Small intestine (tissue), 7 donors: ENCODE measurements around the gene CLMN. TPM values are rescaled to one million over a fixed set of nuclear protein-coding genes. Genes with fewer than 3 reads are reported as not detected.

Source experiments
- DNase-seq, 2 donors: peaks; one replicate each; pipeline versions ENCODE4 v3.0.0 to v3.0.0-alpha.2; 2013
- FAIRE-seq: peaks from 2 replicates; lab custom pipeline; 2012; peaks lifted over from hg19 to GRCh38; lab: Jason Lieb, UNC
- H3K27ac ChIP-seq, 3 donors: one replicate each; pipeline ENCODE4 v1.5.1; 2013; ENCODE audit warnings: low read length in 2 of 3, mild to moderate bottlenecking in 2 of 3, control low read depth in 1 of 3, inconsistent platforms in 1 of 3, low read depth in 1 of 3, moderate library complexity in 1 of 3
- H3K27me3 ChIP-seq, 3 donors: one replicate each; pipeline ENCODE4 v1.6.1; 2013; ENCODE audit warnings: low read length in 3 of 3, inconsistent platforms in 1 of 3; ENCODE audit not compliant: control insufficient read depth in 3 of 3, insufficient read depth in 3 of 3
- H3K36me3 ChIP-seq, 3 donors: one replicate each; pipeline ENCODE4 v1.6.1; 2013; ENCODE audit warnings: low read length in 3 of 3, inconsistent platforms in 1 of 3, low read depth in 1 of 3, mild to moderate bottlenecking in 1 of 3, moderate library complexity in 1 of 3; ENCODE audit not compliant: control insufficient read depth in 3 of 3, insufficient read depth in 2 of 3
- H3K4me1 ChIP-seq, 3 donors: one replicate each; pipeline ENCODE4 v1.6.1; 2013; ENCODE audit warnings: low read length in 2 of 3, inconsistent platforms in 1 of 3, low read depth in 1 of 3, mild to moderate bottlenecking in 1 of 3, moderate library complexity in 1 of 3; ENCODE audit not compliant: control insufficient read depth in 3 of 3, insufficient read depth in 2 of 3
- H3K4me3 ChIP-seq, 3 donors: one replicate each; pipeline ENCODE4 v1.5.1; 2013; ENCODE audit warnings: low read length in 3 of 3, control low read depth in 1 of 3, inconsistent platforms in 1 of 3, low read depth in 1 of 3, mild to moderate bottlenecking in 1 of 3, moderate library complexity in 1 of 3
- H3K9me3 ChIP-seq, 2 donors: one replicate each; pipeline ENCODE4 v1.6.1; 2013; ENCODE audit warnings: low read depth in 1 of 2, low read length in 1 of 2; ENCODE audit not compliant: control insufficient read depth in 2 of 2, insufficient read depth in 1 of 2
- WGBS, 3 donors: extraction: QIAGEN DNeasy Blood & Tissue Kit; methylation state at CpG; one replicate each; pipeline ENCODE4 v1.1.7; 2013; 5-methylcytosine and 5-hydroxymethylcytosine counted together
- polyA plus RNA-seq, 4 donors: library from polyadenylated mRNA; stranded (reverse) in 3 of 4; unstranded in 1 of 4; fragments of 200-250 nt in 3 of 4; fragments of 120-200 nt in 1 of 4; gene quantifications; one replicate each; pipeline versions ENCODE4 v1.2.1 to v1.2.3, GENCODE V29; 2013
- donor health status: healthy with polysubstance abuse.
- donor health status: control.
- donor health status: control.
- donor health status: Bipolar disorder and iron deficiency.
- donor health status: healthy.

The CLMN gene
- polyA plus RNA-seq, 4 donors = 2.9 to 25.0 (median 5.7) TPM

DNA sequence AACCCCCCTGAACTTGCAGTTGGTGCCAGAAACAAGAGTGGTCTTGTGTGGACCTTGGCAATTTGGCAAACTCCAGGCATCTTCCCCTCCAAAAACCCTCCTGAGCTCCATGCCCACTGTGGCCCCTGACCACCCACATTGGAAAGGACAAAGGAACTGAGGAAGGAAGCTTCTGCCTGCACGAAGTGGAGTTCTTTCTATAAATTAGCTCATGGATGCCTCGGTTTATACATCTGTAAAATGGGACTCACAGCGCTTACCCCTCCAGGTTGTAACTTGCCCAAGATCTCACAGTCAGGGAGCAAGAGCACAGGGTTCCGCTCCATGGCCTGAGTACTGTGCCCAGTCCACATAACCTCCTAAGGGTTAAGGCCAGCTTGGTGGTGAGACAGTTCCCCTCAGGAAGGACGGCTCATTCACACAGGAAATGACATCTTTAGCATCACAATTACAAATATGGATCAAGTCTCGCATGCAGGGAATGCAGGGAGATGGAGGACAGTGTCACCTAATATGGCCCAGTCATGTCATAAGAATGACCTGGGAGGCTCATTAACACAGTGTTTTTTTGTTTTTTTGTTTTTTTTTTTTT lies 66.6 kb downstream of the CLMN start:
- Histone ChIP-seq H3K9me3 (no peaks in the 10 kb centered on the region), H3K4me3 (no peak overlapping the region), H3K36me3 (no peaks in the 10 kb centered on the region), H3K27me3 (no peaks in the 10 kb centered on the region), H3K4me1 (peaks cover 3 to 57% (median 6%) of the 10 kb centered on the region in 3 donors), H3K27ac (no peak overlapping the region)
- FAIRE-seq (no peak), DNase-seq (no peak)
- 82 to 93% (median 83%) methylated on average over 6 of the region's 6 CpGs for WGBS, 3 donors

DNA sequence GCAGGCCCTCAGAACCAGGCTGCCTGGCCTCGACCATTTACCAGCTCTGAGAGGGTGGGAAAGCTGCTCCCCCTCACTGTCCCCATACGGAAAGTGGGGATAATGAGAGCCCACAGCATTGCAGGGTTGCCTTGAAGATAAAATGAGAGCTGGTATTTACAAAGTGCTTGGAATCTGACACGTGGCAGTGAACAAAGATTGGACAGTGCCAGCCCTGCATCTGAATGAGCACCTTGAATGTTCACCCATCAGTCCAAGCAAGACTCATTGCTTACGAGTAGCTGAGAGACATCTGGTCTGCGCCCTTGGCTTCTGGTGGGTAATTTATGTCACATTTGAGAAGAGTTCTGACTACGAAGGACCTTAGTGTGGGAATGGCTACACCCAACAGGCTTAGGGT lies 67.5 kb downstream of the CLMN start:
- H3K27ac ChIP-seq = no peak overlapping the region
- H3K4me3 ChIP-seq = no peak overlapping the region
- H3K9me3 ChIP-seq = no peaks in the 10 kb centered on the region
- H3K4me1 ChIP-seq = peaks cover 3 to 60% (median 6%) of the 10 kb centered on the region in 3 donors
- FAIRE-seq = no peak
- 74 to 81% (median 76%) methylated on average over 6 of the region's 6 CpGs for WGBS, 3 donors
- no peaks in the 10 kb centered on the region for H3K36me3 ChIP-seq
- no peaks in the 10 kb centered on the region for H3K27me3 ChIP-seq
- no peak for DNase-seq

DNA sequence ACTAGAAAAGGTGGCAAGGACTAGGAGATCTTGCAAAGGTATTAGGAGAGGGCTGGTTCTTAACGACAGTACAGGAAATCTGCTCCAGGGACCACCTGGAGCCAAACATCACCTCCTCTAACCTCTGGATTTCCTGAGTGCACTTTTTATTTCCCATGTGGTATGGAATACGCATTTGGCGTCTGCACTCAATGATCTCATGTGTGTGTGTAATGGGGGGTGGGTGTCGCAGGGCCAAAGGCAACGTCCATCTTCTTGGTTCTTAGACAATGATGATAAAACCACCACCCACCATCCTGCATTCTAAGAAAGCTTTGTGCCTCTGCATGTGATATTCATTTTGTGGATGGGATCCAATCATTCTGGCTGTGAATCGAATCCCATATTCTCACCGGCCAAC lies 68.8 kb downstream of the CLMN start:
- FAIRE-seq (no peak), DNase-seq (no peak)

DNA sequence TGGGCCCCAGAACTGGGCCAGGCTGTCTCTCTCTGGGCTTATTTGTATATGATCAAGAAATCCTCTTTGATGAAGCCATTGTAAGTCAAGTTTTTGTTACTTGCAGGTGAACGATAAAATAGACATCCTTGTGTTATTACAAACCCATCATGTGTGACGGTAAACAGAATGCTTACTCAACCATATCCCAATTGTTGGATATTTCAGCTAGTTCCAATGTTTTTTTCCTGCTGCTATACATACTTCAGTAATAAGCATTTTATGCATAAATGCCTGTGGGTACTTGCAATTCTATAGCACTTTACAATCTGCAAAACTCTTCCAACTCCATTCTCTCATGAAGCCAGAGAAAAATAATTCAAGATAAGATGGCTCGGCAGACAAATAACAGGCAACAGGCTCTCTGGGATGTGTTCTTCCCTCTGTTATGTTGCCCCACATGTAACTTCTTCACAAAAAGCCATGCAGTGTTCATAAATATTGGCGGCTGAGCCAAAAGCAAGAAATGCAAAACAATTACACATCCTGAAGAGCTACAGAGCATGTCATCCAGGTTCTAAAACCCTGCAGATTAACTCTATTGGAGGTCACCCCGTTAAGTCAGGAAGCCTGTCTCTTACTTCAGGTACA lies 69.5 kb downstream of the CLMN start:
- no peaks in the 10 kb centered on the region for H3K27me3 ChIP-seq
- no peak for DNase-seq
- no peaks in the 10 kb centered on the region for H3K36me3 ChIP-seq
- WGBS, 3 donors = 76 to 78% (median 77%) methylated on average over 5 of the region's 5 CpGs
- peaks cover 3 to 46% (median 6%) of the 10 kb centered on the region in 3 donors for H3K4me1 ChIP-seq
- H3K27ac ChIP-seq = peak overlapping the region in 2 of 3 donors; percentile 61 to 65
- no peak overlapping the region for H3K4me3 ChIP-seq
- no peak for FAIRE-seq
- no peaks in the 10 kb centered on the region for H3K9me3 ChIP-seq

More for the DNA sequence above, 68.8 kb downstream of the CLMN start:
- Histone ChIP-seq H3K27ac (no peak overlapping the region), H3K4me3 (no peak overlapping the region), H3K36me3 (no peaks in the 10 kb centered on the region), H3K4me1 (peaks cover 3 to 51% (median 6%) of the 10 kb centered on the region in 3 donors), H3K9me3 (no peaks in the 10 kb centered on the region), H3K27me3 (no peaks in the 10 kb centered on the region)
- 80 to 90% (median 85%) methylated on average over 7 of the region's 7 CpGs for WGBS, 3 donors

DNA sequence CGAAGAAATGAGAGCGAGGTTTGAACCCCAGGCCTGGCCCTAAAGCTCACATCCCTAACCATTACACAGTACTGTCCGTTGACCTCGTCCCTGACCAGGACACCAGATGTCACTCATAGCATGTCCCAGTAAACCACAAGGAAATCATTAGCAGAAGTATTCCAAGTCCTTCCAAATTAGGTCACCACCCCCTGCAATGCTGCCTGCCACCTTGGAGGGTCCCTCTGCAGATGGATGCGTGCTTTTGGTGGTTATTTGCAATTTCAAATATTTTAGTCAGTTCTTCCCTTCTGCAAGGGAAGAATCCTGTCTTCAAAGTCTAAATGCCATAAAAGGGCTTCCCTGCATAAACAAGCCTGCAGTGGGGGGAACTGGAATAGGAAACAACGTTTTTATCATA lies 71.3 kb downstream of the CLMN start:
- H3K4me3 ChIP-seq = no peak overlapping the region
- H3K27ac ChIP-seq = peak overlapping the region in 1 of 3 donors; percentile 65
- H3K4me1 ChIP-seq = peaks cover 3 to 35% (median 6%) of the 10 kb centered on the region in 3 donors
- DNase-seq (no peak), FAIRE-seq (no peak)
- no peaks in the 10 kb centered on the region for H3K36me3 ChIP-seq
- no peaks in the 10 kb centered on the region for H3K27me3 ChIP-seq
- H3K9me3 ChIP-seq = no peaks in the 10 kb centered on the region
- WGBS, 3 donors = 54 to 58% (median 56%) methylated on average over 6 of the region's 6 CpGs

DNA sequence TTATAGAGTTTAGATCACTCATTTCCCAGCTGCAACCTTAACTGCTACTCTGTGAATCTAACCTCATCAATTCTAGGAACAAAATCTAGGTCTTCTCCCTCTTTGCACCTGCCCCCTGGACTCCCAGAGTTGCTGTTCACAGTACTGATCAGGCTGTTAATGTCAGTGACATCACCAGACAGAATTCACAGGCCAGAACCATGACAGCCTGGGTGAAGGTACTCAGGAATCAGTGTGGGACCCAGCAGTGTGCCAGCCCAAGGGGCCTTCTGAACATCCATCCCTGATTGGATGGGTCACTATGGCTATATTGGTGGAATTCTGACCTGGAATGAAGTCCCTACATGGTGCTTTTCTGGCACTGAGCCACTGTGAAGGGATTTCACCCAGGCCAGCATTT lies 72.8 kb downstream of the CLMN start:
- FAIRE-seq (no peak), DNase-seq (no peak)
- Histone ChIP-seq H3K36me3 (no peaks in the 10 kb centered on the region), H3K9me3 (no peaks in the 10 kb centered on the region), H3K4me1 (peaks cover 3 to 27% (median 4%) of the 10 kb centered on the region in 3 donors), H3K4me3 (no peak overlapping the region), H3K27ac (no peak overlapping the region), H3K27me3 (no peaks in the 10 kb centered on the region)

DNA sequence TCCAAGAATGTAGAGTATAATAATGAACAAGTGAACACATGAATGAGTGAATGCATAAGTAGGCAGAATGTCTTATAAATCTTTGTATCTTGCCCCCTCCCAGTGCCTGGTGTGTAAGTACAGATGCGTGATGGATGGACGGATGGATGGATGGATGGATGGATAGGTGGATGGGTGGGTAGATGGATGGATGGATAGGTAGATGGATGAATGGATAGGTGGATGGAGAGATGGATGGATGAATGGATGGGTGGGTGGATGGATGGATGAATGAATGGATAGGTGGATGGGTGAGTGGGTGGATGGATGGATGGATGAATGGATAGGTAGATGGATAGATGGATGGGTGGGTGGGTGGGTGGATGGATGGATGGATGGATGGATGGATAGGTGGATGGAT lies 74.4 kb downstream of the CLMN start:
- H3K27ac ChIP-seq = no peak overlapping the region
- no peak overlapping the region for H3K4me3 ChIP-seq
- no peaks in the 10 kb centered on the region for H3K9me3 ChIP-seq
- FAIRE-seq (no peak), DNase-seq (no peak)
- H3K36me3 ChIP-seq = peaks cover 0 to under 1% (median 0%) of the 10 kb centered on the region in 3 donors
- peaks cover 2 to 23% (median 2%) of the 10 kb centered on the region in 3 donors for H3K4me1 ChIP-seq
- no peaks in the 10 kb centered on the region for H3K27me3 ChIP-seq
- WGBS, 3 donors = 95 to 100% (median 96%) methylated on average over 2 of the region's 2 CpGs

DNA sequence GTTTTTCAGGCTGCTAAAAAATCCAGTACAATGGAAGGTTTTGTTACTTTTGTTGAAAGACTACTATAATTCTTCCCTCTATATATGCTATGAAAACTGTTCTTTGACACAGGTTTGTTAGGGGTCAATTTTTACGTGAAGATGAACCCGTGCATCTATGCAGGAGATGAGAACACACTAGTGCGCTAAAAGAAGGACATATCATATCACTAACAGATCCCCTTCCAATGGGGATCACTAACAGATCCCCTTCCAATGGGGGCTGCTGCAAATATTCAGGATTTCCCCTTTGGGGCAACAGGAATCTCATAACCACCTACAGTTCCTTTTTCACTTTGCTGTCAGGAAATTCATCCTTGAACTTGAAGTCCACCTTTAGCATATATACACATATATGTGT lies 75.1 kb downstream of the CLMN start:
- WGBS, 3 donors = 93 to 97% (median 95%) methylated on average over 3 of the region's 3 CpGs
- FAIRE-seq = no peak
- H3K27ac ChIP-seq = no peak overlapping the region

More for the DNA sequence above, 75.1 kb downstream of the CLMN start:
- Histone ChIP-seq H3K9me3 (no peaks in the 10 kb centered on the region), H3K36me3 (peaks cover 0 to 3% (median 0%) of the 10 kb centered on the region in 3 donors), H3K27me3 (no peaks in the 10 kb centered on the region), H3K4me3 (no peak overlapping the region), H3K4me1 (peaks cover 0 to 15% (median 0%) of the 10 kb centered on the region in 3 donors)
- no peak for DNase-seq
